NT2/D1 (cell line): ENCODE measurements around the gene HMMR.

Experiments used
- SUZ12 ChIP-seq: IDR thresholded peaks from 2 replicates; pipeline ENCODE4 v1.6.1; 2011; ENCODE audit not compliant: insufficient read length, insufficient read depth; ENCODE audit errors: extremely low read depth
- YY1 ChIP-seq: IDR thresholded peaks from 2 replicates; pipeline ENCODE4 v1.6.1; 2011; ENCODE audit not compliant: insufficient read length, insufficient read depth

DNA sequence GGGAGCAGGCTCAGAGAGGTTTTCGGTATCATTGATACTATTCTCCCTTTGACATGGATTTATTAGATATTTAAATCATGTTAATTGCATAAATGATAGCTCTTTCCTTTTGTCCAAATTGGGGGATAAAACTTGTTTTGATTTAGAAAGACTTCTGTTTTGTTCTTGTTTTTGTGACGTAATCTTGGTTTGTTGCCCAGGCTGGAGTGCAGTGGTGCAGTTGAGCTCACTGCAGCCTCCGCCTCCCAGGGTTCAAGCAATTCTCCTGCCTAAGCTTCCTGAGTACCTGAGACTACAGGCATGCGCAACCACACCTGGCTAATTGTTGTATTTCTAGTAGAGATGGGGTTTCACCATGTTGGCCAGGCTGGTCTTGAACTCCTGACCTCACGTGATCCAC, 52.1 kb downstream of the HMMR start:
- TF ChIP-seq YY1 (no peak), SUZ12 (no peak)
